HCT116 (cell line): Measurements from ENCODE around the gene PRTG.

Source experiments
- CEBPB ChIP-seq: IDR thresholded peaks from 2 replicates; pipeline ENCODE4 v1.6.1; 2012; ENCODE audit warnings: low read depth
- POLR2A ChIP-seq: IDR thresholded peaks from 2 replicates; pipeline ENCODE4 v1.7.0; 2011; ENCODE audit warnings: borderline replicate concordance; ENCODE audit not compliant: insufficient read depth, insufficient read length; ENCODE audit errors: extremely low read depth
- POLR2AphosphoS5 ChIP-seq: IDR thresholded peaks from 2 replicates; pipeline ENCODE4 v1.6.1; 2011; ENCODE audit warnings: mild to moderate bottlenecking, low read depth, low read length, moderate library complexity
- RAD21 ChIP-seq: IDR thresholded peaks from 2 replicates; pipeline ENCODE4 v1.6.1; 2012; ENCODE audit warnings: low read depth, mild to moderate bottlenecking
- TCF7L2 ChIP-seq: IDR thresholded peaks from 2 replicates; pipeline ENCODE4 v1.7.0; 2011; ENCODE audit warnings: borderline replicate concordance, inconsistent platforms; ENCODE audit not compliant: insufficient read depth, insufficient read length; ENCODE audit errors: extremely low read depth
- ZFX ChIP-seq: fragments of 450-650 bp; IDR thresholded peaks from 2 replicates; pipeline ENCODE4 v1.6.1; 2017
- TF ChIP-seq, protein P1 (sequence below): IDR thresholded peaks from 2 replicates; pipeline ENCODE4 v1.6.1; 2012
- TF ChIP-seq, protein P2 (sequence below), 3 experiments: fragments of 200-600 bp in 1 of 3; sonication (generic) in 1 of 3; IDR thresholded peaks in 2 of 3; conservative IDR thresholded peaks in 1 of 3; 2 replicates each; pipeline ENCODE4 v1.5.1; 2012 to 2017; ENCODE audit warnings: low read depth in 2 of 3, low read length in 2 of 3, antibody characterized with exemption in 1 of 3, borderline replicate concordance in 1 of 3, control low read depth in 1 of 3, mild to moderate bottlenecking in 1 of 3, mixed read lengths in 1 of 3, mixed run types in 1 of 3, moderate library complexity in 1 of 3; ENCODE audit not compliant: insufficient read depth in 1 of 3
- TF ChIP-seq, protein P3 (sequence below): IDR thresholded peaks from 2 replicates; pipeline ENCODE4 v1.6.1; 2012; ENCODE audit warnings: low read depth
- TF ChIP-seq, protein P4 (sequence below): IDR thresholded peaks from 2 replicates; pipeline ENCODE4 v1.6.1; 2011; ENCODE audit warnings: mild to moderate bottlenecking, low read length, moderate library complexity; ENCODE audit not compliant: insufficient replicate concordance; ENCODE audit errors: extremely low read depth

DNA sequence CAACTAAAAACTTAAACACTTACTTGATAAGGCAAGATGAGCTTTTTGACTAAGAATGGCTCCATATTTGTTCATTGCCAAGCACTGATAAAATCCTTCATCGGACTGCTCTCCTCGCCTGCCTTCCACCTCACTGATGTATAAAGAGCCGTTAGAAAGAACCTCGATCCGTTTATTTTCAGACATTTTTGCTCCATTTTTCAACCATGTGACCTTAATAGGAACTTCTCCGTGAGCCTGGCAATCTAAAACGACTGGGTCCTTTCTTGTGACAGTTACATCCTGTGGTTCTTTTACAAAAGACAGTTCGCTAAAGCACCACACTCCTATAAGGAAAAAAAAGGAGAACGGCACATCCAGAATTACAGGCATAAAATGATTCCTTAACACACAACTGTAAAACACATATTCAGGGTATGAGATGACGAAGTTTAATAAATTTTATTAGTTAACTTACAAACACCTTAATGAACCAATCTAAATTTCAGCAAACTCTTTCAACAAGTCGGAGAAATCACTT, 2.5 kb downstream of the PRTG start:
- TF ChIP-seq POLR2A (no peak), POLR2AphosphoS5 (no peak), RAD21 (no peak), CEBPB (no peak), TCF7L2 (no peak), ZFX (no peak)
- TF ChIP-seq, protein P1, sequence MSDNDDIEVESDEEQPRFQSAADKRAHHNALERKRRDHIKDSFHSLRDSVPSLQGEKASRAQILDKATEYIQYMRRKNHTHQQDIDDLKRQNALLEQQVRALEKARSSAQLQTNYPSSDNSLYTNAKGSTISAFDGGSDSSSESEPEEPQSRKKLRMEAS: no peak
- TF ChIP-seq, protein P2, sequence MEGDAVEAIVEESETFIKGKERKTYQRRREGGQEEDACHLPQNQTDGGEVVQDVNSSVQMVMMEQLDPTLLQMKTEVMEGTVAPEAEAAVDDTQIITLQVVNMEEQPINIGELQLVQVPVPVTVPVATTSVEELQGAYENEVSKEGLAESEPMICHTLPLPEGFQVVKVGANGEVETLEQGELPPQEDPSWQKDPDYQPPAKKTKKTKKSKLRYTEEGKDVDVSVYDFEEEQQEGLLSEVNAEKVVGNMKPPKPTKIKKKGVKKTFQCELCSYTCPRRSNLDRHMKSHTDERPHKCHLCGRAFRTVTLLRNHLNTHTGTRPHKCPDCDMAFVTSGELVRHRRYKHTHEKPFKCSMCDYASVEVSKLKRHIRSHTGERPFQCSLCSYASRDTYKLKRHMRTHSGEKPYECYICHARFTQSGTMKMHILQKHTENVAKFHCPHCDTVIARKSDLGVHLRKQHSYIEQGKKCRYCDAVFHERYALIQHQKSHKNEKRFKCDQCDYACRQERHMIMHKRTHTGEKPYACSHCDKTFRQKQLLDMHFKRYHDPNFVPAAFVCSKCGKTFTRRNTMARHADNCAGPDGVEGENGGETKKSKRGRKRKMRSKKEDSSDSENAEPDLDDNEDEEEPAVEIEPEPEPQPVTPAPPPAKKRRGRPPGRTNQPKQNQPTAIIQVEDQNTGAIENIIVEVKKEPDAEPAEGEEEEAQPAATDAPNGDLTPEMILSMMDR (IDR thresholded peaks at IDR 0.05 in 2 of 3, conservative IDR thresholded peaks at IDR 0.05 in 1 of 3; ENCODE audit: borderline replicate concordance in 1 of 3, insufficient read depth in 1 of 3, low read depth in 2 of 3, low read length in 2 of 3): no peak
- TF ChIP-seq, protein P3, sequence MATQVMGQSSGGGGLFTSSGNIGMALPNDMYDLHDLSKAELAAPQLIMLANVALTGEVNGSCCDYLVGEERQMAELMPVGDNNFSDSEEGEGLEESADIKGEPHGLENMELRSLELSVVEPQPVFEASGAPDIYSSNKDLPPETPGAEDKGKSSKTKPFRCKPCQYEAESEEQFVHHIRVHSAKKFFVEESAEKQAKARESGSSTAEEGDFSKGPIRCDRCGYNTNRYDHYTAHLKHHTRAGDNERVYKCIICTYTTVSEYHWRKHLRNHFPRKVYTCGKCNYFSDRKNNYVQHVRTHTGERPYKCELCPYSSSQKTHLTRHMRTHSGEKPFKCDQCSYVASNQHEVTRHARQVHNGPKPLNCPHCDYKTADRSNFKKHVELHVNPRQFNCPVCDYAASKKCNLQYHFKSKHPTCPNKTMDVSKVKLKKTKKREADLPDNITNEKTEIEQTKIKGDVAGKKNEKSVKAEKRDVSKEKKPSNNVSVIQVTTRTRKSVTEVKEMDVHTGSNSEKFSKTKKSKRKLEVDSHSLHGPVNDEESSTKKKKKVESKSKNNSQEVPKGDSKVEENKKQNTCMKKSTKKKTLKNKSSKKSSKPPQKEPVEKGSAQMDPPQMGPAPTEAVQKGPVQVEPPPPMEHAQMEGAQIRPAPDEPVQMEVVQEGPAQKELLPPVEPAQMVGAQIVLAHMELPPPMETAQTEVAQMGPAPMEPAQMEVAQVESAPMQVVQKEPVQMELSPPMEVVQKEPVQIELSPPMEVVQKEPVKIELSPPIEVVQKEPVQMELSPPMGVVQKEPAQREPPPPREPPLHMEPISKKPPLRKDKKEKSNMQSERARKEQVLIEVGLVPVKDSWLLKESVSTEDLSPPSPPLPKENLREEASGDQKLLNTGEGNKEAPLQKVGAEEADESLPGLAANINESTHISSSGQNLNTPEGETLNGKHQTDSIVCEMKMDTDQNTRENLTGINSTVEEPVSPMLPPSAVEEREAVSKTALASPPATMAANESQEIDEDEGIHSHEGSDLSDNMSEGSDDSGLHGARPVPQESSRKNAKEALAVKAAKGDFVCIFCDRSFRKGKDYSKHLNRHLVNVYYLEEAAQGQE: no peak
- TF ChIP-seq, protein P4, sequence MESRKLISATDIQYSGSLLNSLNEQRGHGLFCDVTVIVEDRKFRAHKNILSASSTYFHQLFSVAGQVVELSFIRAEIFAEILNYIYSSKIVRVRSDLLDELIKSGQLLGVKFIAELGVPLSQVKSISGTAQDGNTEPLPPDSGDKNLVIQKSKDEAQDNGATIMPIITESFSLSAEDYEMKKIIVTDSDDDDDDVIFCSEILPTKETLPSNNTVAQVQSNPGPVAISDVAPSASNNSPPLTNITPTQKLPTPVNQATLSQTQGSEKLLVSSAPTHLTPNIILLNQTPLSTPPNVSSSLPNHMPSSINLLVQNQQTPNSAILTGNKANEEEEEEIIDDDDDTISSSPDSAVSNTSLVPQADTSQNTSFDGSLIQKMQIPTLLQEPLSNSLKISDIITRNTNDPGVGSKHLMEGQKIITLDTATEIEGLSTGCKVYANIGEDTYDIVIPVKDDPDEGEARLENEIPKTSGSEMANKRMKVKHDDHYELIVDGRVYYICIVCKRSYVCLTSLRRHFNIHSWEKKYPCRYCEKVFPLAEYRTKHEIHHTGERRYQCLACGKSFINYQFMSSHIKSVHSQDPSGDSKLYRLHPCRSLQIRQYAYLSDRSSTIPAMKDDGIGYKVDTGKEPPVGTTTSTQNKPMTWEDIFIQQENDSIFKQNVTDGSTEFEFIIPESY: no peak
